ENCODE measurements around the gene PLN.

The PLN gene

DNA sequence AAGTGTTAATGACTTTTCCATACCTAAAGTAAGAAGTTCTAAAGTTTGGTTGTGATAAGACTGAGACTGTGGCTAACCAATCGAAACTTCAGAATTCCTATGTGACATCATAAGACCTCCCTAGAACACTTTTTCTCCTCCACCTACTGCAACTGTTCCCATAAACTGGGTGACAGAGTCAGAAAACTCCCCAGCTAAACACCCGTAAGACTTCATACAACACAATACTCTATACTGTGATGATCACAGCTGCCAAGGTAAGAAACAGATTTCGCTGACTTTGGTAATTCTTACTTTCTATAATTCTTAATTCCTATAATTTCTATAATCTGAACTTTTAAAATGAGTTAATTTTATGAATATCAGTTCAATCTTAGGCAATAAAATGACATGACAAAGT is at the start of gene PLN:
Gene PLN, plus strand, starts transcription at position 161 of the 400 bp plus-strand sequence. CDS start 10,626 bp downstream, outside the sequence.
- DNase-seq (ENCODE audit: low spot score) = no peak

DNA sequence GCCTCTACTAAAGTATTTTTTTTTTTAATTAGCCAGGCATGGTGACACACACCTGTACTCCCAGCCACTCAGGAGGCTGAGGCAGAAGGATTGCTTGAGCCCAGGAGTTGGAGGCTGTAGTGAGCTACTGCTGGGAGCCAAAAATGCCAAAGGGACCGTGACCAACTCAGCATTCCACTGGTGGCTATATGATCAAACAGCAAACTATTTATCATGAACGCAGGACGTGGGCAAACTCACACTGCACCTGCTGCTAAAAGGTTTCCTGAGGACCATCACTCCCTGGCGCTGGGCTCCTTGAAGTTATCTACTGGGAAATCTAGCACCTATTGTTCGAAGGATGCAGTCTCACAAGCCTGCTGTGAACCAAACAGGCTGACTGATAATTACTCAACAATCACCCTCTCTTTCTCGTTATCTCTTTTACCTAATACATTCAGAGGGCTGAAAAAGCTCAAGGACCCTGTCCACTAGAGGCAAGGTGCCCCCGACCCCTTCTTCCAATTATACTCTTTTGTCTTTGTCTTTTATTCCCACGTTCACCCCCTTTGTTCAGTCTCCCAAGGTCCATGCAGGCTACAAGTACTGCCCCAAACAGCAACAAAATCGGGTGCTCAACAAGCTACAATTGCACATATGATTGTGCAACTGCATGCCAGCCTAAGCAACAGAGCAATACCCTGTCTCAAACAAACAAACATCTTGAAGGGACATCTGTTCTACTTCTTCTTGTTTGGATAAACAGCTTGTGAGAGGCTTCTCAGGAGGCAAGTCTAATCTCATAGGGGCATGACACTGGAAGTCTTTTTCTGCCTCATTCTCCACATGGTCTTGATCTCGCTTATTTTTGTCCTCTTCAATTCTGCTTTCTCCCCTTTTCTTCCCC is 47.7 kb upstream of the PLN start:
- DNase-seq (ENCODE audit: low spot score) = no peak

DNA sequence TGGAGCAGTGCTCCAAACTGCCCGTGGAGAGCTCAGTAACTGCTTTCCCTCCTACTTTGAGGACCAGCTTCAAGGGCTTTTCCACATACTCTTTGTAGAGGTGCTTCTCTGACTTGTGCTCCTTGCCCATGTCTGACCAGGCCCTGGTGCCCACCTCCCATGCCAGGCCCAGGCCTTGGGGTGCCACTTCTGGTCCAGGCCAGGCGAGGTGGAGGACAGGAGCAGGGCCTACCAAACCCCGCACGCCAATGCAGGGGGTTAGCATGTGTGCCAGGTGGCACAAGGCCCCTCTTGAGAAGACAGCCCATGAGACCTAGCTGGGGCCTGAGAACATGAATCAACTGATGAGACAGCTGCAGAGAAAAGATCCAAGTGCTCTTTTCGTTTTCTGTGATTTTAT is 47.0 kb upstream of the PLN start:
- DNase-seq (ENCODE audit: low spot score) = no peak

DNA sequence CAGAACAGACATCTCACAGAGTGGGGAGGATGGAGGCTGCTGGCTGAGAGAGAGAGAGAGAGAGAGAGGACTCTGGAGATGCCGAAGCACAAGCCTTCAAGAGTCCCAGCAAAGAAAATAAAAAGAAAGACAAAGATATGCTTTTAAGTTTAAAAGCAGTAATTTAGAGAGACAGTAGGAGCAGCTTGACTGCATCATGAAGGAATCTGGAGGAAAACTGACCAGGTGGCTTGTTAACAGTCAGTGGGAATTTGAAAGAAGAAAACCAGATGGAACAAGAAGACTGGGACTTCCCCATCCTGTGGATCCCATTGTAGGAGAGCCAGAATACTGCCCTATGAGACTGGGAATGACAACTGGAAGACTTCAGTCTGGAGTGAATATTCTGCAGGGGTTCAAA is 46.3 kb upstream of the PLN start:
- DNase-seq (ENCODE audit: low spot score) = no peak

DNA sequence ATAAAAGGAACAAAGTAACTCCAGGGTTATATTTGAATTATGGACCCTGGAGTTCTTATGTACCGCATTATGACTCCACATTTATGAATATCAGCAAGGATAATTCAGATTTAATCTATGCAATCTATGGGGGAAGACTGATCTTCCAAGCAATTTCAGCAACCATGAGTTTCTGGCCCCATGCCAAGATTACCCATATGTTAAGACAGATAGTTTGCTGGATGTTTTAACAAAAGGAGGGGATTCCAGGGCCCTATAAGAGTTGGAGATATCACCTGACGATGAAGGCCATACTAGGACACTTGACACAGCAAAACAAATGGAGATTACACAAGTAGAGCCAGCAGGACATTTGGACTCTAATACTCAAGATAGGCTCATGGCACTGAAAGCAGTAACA is 45.9 kb upstream of the PLN start:
- no peak for DNase-seq (ENCODE audit: low spot score)

DNA sequence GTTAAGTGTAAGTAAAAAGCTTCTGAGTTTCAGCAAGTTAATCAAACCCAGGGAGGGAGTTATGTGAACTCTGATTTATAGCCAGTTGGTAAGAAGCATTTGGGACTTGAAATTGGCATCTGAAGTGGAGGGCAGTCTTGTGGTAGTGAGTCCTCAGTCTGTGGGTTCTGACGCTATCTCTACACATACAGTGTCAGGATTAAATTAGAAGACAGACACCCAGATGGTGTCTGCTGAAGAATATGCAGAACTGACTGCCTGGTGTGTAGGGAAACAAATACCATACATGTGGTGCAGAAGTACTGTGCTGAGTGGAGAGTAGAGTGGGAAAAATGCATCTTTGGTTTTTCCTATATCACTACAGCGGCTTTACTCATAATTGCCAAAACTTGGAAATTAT is 43.5 kb upstream of the PLN start:
- DNase-seq (ENCODE audit: low spot score) = no peak

DNA sequence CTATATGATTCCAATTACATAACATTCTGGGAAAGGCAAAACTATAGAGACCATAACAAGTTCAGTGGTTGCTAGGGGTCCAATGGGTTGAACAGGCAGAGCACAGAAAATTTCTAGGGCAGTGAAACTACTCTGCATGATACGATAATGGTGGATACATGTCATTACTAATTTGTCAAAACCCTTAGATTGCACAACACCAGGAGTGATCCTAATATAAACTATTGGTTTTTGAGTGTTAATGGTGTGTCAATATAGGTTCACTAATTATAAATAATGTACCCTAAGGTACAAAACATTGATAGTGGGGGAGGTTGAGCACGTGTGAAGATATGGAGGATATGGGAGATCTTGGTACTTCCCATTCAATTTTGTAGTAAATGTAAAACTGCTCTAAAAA is 42.4 kb upstream of the PLN start:
- DNase-seq (ENCODE audit: low spot score) = no peak

DNA sequence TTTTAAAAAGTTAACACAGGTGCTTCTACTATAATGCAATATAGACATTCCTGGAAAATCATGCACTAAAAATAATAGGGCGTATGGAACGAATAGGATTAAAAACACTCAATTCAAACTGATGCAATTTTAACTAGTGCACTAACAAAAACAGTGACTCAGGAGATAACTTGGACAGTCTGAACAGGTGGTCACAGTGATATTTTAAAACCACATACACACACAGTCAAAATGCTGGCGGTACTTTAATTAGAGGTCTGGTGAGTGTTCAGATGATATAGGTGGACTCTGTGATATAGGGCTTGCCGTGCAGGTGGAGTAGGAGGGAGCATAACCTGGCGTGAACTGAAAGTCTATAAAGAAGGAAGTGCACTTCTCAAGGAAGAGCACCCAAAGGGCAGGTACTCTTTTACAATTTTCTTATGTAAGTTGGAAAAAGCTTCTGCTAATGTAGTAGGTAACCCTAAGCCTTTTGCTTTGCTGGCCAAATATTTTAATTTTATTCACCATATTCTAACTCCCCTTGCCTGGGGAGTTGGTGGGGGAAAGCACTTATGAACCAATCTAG is 41.9 kb upstream of the PLN start:
- DNase-seq (ENCODE audit: low spot score) = no peak

DNA sequence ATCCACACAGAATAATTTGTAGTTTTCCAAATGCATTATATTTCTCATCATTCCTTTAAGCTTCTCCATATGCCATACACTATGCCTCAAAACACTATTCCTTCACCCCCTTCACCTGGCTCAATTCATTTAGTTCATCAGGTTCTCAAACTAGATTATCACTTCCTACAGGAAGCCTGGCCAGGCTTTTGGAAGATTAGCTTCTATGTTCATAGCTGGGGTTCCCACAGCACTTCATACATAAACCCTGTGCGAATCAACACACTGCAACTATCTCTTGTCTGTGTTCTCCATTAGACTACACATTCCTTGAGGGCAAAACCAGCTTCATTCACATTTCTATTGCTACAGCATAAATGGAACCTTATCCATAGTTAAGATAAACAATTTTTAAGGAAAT is 40.5 kb upstream of the PLN start:
- no peak for DNase-seq (ENCODE audit: low spot score)

DNA sequence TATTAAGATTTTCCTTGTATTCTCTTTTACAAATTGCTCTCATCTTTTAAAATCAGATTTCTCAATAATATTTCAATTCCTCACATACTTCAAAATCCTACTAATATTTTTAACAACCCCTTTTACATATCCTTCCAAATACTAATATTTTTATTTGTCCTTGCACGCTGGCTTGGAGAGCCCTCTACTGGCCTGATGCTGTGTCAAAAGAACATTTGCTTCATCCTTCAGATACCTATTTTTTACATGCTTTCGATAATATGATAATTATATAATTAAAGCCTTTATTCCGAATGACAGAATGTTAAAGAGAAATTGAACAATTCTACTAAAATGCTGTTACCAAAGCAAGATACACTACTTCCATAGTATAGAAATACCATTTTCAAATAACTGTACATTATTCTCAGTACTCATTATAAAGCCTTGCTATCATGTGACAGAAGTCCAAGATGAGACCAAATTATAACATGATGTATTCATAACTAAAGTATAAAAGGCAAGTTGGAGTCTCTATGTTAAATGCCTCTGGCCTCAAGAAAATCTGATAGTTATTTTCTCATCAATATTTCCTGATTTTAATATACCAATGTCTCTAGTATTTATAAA is 39.0 kb upstream of the PLN start:
- DNase-seq (ENCODE audit: low spot score) = no peak

DNA sequence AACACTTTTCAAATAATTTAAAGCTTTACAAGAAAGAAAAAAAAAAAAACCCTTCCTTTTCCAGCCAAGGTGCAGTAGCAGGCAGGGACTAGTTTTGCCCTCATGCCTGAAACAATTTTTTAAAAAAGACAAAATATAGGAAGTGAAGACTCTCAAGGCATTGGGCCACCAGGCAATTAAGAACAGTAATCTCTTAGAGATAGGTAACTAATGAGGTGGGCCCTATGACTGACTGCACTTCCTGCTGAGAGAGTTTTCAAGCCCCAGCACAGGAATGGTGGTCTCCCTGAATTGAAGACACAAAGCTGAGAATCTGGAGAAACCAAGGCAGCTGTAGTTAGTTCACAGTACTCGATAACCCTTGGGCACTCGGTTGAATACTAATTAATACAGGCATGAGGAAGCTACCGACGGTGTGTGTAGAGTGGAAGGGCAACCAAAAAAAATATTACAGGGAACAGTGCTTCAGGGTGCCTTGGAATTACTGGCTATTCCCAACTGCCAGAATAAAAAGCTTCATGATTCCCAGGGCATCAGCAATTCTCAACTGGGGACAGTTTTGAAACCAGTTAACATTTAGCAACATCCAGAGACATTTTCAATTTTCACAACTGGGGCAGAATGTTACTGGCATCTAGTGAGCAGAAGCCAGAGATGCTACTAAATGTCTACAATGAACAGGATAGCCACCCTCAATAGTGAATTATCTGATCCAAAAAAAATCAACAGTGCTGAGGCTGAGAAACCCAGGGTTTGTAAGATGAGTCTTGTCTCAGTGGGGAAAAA is 36.0 kb upstream of the PLN start:
- no peak for DNase-seq (ENCODE audit: low spot score)

DNA sequence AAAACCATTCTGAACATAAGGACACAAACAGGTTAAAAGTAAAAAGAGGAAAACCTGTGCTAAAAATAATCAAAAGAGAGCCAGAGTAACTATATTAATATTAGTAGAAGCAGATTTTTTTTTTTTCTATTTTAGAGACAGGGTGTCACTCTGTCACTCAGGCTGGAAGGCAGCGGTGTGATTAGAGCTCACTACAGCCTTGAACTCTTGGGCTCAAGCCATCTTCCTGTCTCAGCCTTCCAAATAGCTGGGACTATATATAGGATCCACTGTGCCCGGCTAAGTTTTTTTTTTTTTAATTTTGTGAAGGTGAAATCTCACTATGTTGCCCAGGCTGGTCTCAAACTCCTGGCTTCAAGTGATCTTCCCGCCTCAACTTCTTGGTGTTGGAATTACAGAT is 33.4 kb upstream of the PLN start:
- no peak for DNase-seq (ENCODE audit: low spot score)

DNA sequence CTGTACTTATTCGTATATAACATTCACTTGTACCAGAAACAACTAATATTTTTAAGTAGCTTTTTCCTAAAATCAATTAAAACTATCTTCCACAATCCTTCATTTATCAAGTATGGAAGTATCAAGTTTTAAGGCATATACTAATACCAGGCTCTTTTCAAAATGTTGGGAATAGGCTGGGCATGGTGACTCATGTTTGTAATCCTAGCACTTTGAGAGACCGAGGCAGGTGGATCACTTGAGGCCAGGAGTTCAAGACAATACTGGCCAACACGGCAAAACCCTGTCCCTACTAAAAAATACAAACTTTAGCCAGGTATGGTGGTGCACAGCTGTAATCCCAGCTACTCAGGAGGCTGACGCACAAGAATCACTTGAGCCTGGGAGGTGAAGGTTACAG is 25.7 kb upstream of the PLN start:
- DNase-seq (ENCODE audit: low spot score) = no peak

DNA sequence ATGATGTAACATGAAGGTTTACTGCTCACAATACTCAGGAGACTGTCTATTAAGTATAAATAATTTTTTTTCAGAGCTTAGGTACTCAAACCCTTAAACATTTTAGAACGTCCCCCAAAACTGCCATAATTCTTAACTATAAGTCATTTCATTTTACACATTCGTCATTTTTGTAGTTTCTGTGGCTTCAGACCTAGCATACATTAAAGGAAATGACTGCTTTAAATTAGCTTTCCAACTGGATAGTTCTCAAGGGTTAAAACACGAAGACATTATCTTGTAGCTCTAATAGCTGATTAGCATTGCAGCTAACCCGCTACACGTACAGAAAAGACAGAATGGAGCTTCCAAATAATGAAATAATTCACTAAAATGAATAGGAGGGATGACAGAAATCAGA is 24.9 kb upstream of the PLN start:
- no peak for DNase-seq (ENCODE audit: low spot score)

DNA sequence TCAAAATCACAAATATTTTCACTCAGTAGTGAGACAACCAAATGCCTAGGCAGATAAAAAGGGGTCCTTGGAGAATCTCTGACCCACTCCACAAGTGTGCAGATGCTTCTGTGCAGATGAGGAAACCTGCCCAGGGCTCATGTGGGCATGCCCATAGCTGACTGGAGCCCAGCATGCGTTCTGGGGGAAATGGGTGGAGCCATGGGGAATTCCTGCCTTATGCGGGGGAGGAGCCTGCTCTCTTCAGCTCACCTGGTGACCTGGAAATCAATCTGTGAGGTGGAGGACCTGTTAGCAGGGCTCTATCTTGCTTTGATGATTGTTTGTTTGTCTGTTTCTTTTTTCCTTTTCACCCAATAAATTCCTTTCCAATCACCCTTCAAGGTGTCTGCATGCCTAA is 23.4 kb upstream of the PLN start:
- DNase-seq (ENCODE audit: low spot score) = no peak

DNA sequence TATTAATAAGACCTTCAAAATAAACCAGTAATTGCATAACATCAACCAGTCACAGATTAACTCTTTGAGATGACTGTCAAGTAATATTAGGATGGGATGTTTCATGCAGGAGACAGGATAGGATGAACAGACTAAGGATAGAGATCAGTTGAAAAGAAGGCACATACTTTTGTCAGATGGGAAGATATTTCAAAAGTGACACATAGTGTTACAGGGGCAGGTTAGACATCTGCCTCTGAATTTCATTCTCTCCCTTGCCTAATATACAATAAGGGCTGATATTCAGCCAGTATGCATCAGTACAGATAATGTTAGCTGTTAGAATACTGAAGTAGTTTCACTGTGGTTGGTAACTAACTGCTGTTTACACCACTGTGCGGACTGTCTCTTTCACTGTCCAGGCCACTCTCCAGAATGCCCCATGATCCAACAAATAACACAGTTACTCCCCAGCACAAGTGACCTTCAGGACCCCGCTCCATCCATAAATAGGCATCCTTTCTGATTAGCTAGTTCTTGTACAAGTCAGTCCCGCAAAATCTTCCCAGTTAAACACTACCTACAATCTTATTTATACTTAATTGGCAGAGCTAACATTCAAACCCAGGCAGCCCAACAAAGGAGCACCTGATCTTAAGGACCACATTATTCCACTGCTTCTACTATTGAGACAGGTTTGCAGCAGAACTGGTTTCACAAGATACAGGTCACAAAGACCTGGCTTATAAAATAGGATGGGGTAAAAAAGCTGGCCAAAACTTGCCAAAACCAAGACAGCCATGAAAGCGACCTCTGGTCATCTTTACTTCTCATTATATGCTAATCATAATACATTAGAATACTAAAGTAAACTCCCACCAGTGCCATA is 21.9 kb upstream of the PLN start:
- no peak for DNase-seq (ENCODE audit: low spot score)

DNA sequence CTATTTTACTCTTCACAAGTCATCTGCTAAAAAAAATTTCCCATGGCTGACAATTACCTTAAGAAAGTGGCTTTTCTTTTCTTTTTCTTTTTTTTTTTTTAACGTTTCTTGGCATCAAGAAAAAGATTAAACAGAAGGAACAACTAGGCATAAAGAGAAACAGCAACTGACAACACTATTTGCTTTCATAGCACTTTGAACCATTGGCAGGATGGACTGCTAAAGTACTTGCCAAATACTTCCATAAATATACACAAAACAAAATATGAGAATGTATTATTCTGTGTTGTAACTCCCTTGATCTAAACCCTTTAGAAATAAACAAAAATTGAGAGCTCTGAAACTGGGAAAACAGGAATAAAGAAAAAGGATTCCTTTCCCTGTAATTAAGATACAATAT is 20.0 kb upstream of the PLN start:
- no peak for DNase-seq (ENCODE audit: low spot score)

DNA sequence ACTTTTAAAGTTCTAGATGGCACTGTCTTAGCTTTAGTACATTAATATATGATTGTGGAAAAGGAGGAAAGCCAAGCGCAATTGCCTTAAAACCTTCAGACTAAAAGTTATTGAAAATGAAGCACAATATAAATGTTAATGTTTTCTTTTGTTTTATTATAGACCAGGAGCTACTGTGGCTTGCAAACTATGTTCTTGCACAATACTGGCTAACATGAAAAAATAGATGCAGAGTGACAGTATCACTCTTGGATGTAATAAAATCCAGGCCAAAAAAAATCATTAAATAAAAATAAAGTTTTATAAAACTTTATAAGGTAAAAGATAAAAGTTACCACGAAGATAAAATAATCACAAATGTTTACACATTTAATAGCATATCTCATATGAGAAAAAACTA is 18.3 kb upstream of the PLN start:
- DNase-seq (ENCODE audit: low spot score) = no peak

DNA sequence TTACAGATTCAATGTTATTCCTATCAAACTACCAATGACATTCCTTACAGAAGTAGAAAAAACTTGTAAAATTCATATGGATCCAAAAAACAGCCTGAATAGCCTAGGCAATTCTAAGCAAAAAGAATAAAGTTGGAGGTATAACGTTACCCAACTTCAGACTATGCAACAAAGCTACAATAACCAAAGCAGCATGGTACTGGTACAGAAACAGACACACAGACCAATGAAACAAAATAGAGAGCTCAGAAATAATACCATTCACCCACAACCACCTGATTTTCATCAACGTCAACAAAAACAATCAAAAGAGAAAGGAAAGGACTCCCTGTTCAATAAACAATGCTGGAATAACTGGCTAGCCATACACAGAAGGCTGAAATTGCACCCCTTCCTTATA is 17.2 kb upstream of the PLN start:
- DNase-seq (ENCODE audit: low spot score) = no peak

DNA sequence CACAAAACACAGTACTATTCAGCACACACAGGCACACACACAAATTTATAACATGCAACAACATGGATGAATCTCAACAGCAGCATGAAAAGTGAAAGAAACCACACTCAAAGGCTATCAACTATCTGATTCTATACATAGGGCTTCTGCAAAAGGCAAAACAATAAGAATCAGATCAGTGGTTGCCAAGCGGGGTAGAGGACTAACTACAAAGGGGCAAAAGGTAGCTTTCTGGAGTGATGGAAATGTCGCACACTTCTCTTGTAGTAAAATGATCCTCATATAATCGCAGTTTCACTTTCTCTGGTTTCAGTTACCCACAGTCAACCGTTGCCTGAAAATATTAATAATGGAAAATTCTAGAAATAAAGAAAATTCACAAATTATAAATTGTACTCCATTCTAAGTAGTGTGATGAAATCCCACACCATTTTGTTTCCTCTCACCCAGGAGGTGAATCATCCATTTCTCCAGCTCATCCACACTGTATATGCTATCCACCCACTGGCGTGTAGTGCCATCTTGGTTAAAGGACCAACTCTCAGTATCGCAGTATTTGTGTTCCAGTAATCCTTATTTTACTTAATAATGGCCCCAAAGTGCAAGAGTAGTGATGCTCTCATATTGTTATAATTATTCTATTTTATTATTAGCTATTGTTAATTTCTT is 12.8 kb upstream of the PLN start:
- no peak for DNase-seq (ENCODE audit: low spot score)

DNA sequence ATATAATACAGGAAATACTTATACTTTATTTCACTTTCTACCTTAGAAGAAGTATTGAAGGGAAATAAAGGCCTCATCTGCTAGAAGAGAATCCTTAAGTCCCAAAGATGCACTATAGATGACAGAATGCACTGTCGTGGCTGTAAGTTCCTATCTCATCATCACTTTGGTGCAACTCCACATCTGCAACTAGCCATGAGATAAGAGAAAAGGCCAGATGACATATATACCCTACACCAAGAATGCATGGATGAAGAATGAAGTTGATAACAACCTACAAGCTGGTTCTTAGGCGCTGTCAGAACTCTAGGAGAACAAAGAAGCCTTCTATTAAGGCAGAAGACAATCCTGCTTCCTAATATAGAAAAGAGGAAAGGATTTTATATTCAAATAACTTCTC is 11.6 kb upstream of the PLN start:
- DNase-seq (ENCODE audit: low spot score) = no peak
